C4-2B (cell line): ENCODE measurements around the gene PLBD2.

Experiments
- CTCF ChIP-seq: fragments of 450-650 bp; conservative IDR thresholded peaks from 2 replicates; pipeline ENCODE4 v1.5.1; 2017; ENCODE audit warnings: mild to moderate bottlenecking
- ZFX ChIP-seq: fragments of 450-650 bp; IDR thresholded peaks from 2 replicates; pipeline ENCODE4 v1.6.1; 2017

- TF ChIP-seq CTCF (no peak), ZFX (no peak)
Measured at GRCh38 chr12:113341535-113341934, 16.9 kb upstream of the PLBD2 start.
